ENCODE data around the gene MDH2. TPM values are rescaled to one million over a fixed set of nuclear protein-coding genes. Genes with fewer than 3 reads are reported as not detected.
"Not testable (repeated sequence)": the region's sequence is repeated elsewhere in the genome, so short reads cannot be mapped to it uniquely, and the experiment has no call there.

MDH2 gene
- total RNA-seq, 2 donors from 2014 or later, result 73.6 to 77.0 TPM

- not testable (repeated sequence) for H3K4me3 Mint-ChIP-seq; H3K9me3 ChIP-seq (ENCODE audit: control insufficient read depth, low read length, poor library complexity, severe bottlenecking); H3K27me3 Mint-ChIP-seq; H3K36me3 Mint-ChIP-seq (ENCODE audit: low read depth); ATAC-seq; DNase-seq
- Mint-ChIP-seq H3K27ac (peak overlapping the region; percentile 37), H3K4me1 (peaks cover 32% of the 10 kb centered on the region)
These were observed 4.8 kb downstream of the MDH2 start for GRCh38 chr7:76052681-76053080.

GRCh38 chr7:76053461-76053860 lies 5.6 kb downstream of the MDH2 start:
- peaks cover 31% of the 10 kb centered on the region for H3K4me1 Mint-ChIP-seq
- H3K27me3 Mint-ChIP-seq, result no peaks in the 10 kb centered on the region
- no peak overlapping the region for H3K4me3 Mint-ChIP-seq
- H3K36me3 Mint-ChIP-seq (ENCODE audit: low read depth), result peaks cover 6% of the 10 kb centered on the region
- no peak for DNase-seq
- no peak for ATAC-seq
- no peaks in the 10 kb centered on the region for H3K9me3 ChIP-seq (ENCODE audit: control insufficient read depth, low read length, poor library complexity, severe bottlenecking)
- peak overlapping the region; percentile 37 for H3K27ac Mint-ChIP-seq

GRCh38 chr7:76054123-76055120 lies 6.5 kb downstream of the MDH2 start:
- no peak overlapping the region for H3K4me3 Mint-ChIP-seq
- ATAC-seq (no peak), DNase-seq (no peak)
- H3K4me1 Mint-ChIP-seq, result peaks cover 25% of the 10 kb centered on the region
- peaks cover 6% of the 10 kb centered on the region for H3K36me3 Mint-ChIP-seq (ENCODE audit: low read depth)
- peak overlapping the region; percentile 57 for H3K27ac Mint-ChIP-seq
- no peaks in the 10 kb centered on the region for H3K27me3 Mint-ChIP-seq
- no peaks in the 10 kb centered on the region for H3K9me3 ChIP-seq (ENCODE audit: control insufficient read depth, low read length, poor library complexity, severe bottlenecking)

GRCh38 chr7:76056241-76056640 lies 8.3 kb downstream of the MDH2 start:
- peaks cover 3% of the 10 kb centered on the region for H3K36me3 Mint-ChIP-seq (ENCODE audit: low read depth)

GRCh38 chr7:76057103-76057812 lies 9.4 kb downstream of the MDH2 start:
- no peak for ATAC-seq
- no peak for DNase-seq
- no peaks in the 10 kb centered on the region for H3K9me3 ChIP-seq (ENCODE audit: control insufficient read depth, low read length, poor library complexity, severe bottlenecking)
- Mint-ChIP-seq H3K36me3 (ENCODE audit: low read depth) (peaks cover 5% of the 10 kb centered on the region), H3K4me1 (peaks cover 10% of the 10 kb centered on the region), H3K4me3 (no peak overlapping the region), H3K27ac (no peak overlapping the region), H3K27me3 (no peaks in the 10 kb centered on the region)

More at GRCh38 chr7:76056241-76056640, 8.3 kb downstream of the MDH2 start:
- ATAC-seq (no peak), DNase-seq (no peak)
- H3K4me3 Mint-ChIP-seq, result no peak overlapping the region
- H3K27ac Mint-ChIP-seq, result no peak overlapping the region
- H3K4me1 Mint-ChIP-seq, result peaks cover 14% of the 10 kb centered on the region
- no peaks in the 10 kb centered on the region for H3K27me3 Mint-ChIP-seq
- no peaks in the 10 kb centered on the region for H3K9me3 ChIP-seq (ENCODE audit: control insufficient read depth, low read length, poor library complexity, severe bottlenecking)

GRCh38 chr7:76057813-76058145 lies 9.9 kb downstream of the MDH2 start:
- H3K27ac Mint-ChIP-seq, result no peak overlapping the region
- peaks cover 9% of the 10 kb centered on the region for H3K4me1 Mint-ChIP-seq
- DNase-seq (no peak), ATAC-seq (no peak)
- no peaks in the 10 kb centered on the region for H3K27me3 Mint-ChIP-seq
- peaks cover 5% of the 10 kb centered on the region for H3K36me3 Mint-ChIP-seq (ENCODE audit: low read depth)
- no peak overlapping the region for H3K4me3 Mint-ChIP-seq
- no peaks in the 10 kb centered on the region for H3K9me3 ChIP-seq (ENCODE audit: control insufficient read depth, low read length, poor library complexity, severe bottlenecking)

- not testable (repeated sequence) for DNase-seq; ATAC-seq; H3K4me1 Mint-ChIP-seq; H3K27me3 Mint-ChIP-seq; H3K9me3 ChIP-seq (ENCODE audit: control insufficient read depth, low read length, poor library complexity, severe bottlenecking); H3K27ac Mint-ChIP-seq; H3K36me3 Mint-ChIP-seq (ENCODE audit: low read depth); H3K4me3 Mint-ChIP-seq
These were observed 10.8 kb downstream of the MDH2 start for GRCh38 chr7:76058745-76059144.

GRCh38 chr7:76060842-76061241 lies 12.9 kb downstream of the MDH2 start:
- H3K36me3 Mint-ChIP-seq (ENCODE audit: low read depth), result peaks cover 7% of the 10 kb centered on the region
- H3K27ac Mint-ChIP-seq, result no peak overlapping the region
- H3K4me1 Mint-ChIP-seq, result peaks cover 2% of the 10 kb centered on the region
- DNase-seq, result no peak
- no peak overlapping the region for H3K4me3 Mint-ChIP-seq
- ATAC-seq, result no peak
- no peaks in the 10 kb centered on the region for H3K9me3 ChIP-seq (ENCODE audit: control insufficient read depth, low read length, poor library complexity, severe bottlenecking)
- H3K27me3 Mint-ChIP-seq, result no peaks in the 10 kb centered on the region

- Mint-ChIP-seq H3K36me3 (ENCODE audit: low read depth) (peaks cover 9% of the 10 kb centered on the region), H3K27me3 (no peaks in the 10 kb centered on the region), H3K4me3 (no peak overlapping the region), H3K4me1 (peaks cover 2% of the 10 kb centered on the region), H3K27ac (no peak overlapping the region)
- DNase-seq (no peak), ATAC-seq (no peak)
- H3K9me3 ChIP-seq (ENCODE audit: control insufficient read depth, low read length, poor library complexity, severe bottlenecking), result no peaks in the 10 kb centered on the region
These were observed 14.3 kb downstream of the MDH2 start for GRCh38 chr7:76062254-76062653.

- Mint-ChIP-seq H3K27ac (no peak overlapping the region), H3K27me3 (no peaks in the 10 kb centered on the region), H3K4me1 (peaks cover 2% of the 10 kb centered on the region), H3K36me3 (ENCODE audit: low read depth) (peaks cover 7% of the 10 kb centered on the region), H3K4me3 (no peak overlapping the region)
- DNase-seq (no peak), ATAC-seq (no peak)
- H3K9me3 ChIP-seq (ENCODE audit: control insufficient read depth, low read length, poor library complexity, severe bottlenecking), result no peaks in the 10 kb centered on the region
These were observed 15.2 kb downstream of the MDH2 start for GRCh38 chr7:76063114-76063513.

GRCh38 chr7:76063525-76063924 lies 15.6 kb downstream of the MDH2 start:
- no peak for DNase-seq
- H3K36me3 Mint-ChIP-seq (ENCODE audit: low read depth), result peaks cover 7% of the 10 kb centered on the region
- H3K27me3 Mint-ChIP-seq, result no peaks in the 10 kb centered on the region
- H3K27ac Mint-ChIP-seq, result no peak overlapping the region
- no peak overlapping the region for H3K4me3 Mint-ChIP-seq
- ATAC-seq, result no peak
- peaks cover 2% of the 10 kb centered on the region for H3K4me1 Mint-ChIP-seq
- no peaks in the 10 kb centered on the region for H3K9me3 ChIP-seq (ENCODE audit: control insufficient read depth, low read length, poor library complexity, severe bottlenecking)

- Mint-ChIP-seq H3K36me3 (ENCODE audit: low read depth) (peaks cover 7% of the 10 kb centered on the region), H3K4me3 (no peak overlapping the region)
These were observed 16.5 kb downstream of the MDH2 start for GRCh38 chr7:76064208-76064970.

GRCh38 chr7:76065016-76065612 lies 17.2 kb downstream of the MDH2 start:
- peaks cover 7% of the 10 kb centered on the region for H3K36me3 Mint-ChIP-seq (ENCODE audit: low read depth)
- ATAC-seq, result no peak
- no peak overlapping the region for H3K4me3 Mint-ChIP-seq

More at GRCh38 chr7:76064208-76064970, 16.5 kb downstream of the MDH2 start:
- Mint-ChIP-seq H3K27me3 (no peaks in the 10 kb centered on the region), H3K4me1 (peaks cover 2% of the 10 kb centered on the region), H3K27ac (no peak overlapping the region)
- no peak for ATAC-seq
- H3K9me3 ChIP-seq (ENCODE audit: control insufficient read depth, low read length, poor library complexity, severe bottlenecking), result no peaks in the 10 kb centered on the region
- no peak for DNase-seq

More at GRCh38 chr7:76065016-76065612, 17.2 kb downstream of the MDH2 start:
- DNase-seq, result no peak
- Mint-ChIP-seq H3K4me1 (peaks cover 2% of the 10 kb centered on the region), H3K27ac (no peak overlapping the region), H3K27me3 (no peaks in the 10 kb centered on the region)
- H3K9me3 ChIP-seq (ENCODE audit: control insufficient read depth, low read length, poor library complexity, severe bottlenecking), result no peaks in the 10 kb centered on the region
